GM10266 (cell line): ENCODE results near the gene NKX1-1.
A peak's percentile ranks its signal among the peaks of the same experiment; 100 is the strongest.

Source experiments
- DNase-seq: peaks from one replicate; pipeline ENCODE4 v3.0.0; 2012; ENCODE audit errors: extremely low spot score
- TF ChIP-seq, protein P1 (sequence below): IDR thresholded peaks from 2 replicates; pipeline ENCODE4 v1.5.1; 2012; ENCODE audit warnings: mild to moderate bottlenecking, low read depth; ENCODE audit not compliant: control insufficient read depth, insufficient read depth; ENCODE audit errors: missing control alignments

NKX1-1 gene

DNA sequence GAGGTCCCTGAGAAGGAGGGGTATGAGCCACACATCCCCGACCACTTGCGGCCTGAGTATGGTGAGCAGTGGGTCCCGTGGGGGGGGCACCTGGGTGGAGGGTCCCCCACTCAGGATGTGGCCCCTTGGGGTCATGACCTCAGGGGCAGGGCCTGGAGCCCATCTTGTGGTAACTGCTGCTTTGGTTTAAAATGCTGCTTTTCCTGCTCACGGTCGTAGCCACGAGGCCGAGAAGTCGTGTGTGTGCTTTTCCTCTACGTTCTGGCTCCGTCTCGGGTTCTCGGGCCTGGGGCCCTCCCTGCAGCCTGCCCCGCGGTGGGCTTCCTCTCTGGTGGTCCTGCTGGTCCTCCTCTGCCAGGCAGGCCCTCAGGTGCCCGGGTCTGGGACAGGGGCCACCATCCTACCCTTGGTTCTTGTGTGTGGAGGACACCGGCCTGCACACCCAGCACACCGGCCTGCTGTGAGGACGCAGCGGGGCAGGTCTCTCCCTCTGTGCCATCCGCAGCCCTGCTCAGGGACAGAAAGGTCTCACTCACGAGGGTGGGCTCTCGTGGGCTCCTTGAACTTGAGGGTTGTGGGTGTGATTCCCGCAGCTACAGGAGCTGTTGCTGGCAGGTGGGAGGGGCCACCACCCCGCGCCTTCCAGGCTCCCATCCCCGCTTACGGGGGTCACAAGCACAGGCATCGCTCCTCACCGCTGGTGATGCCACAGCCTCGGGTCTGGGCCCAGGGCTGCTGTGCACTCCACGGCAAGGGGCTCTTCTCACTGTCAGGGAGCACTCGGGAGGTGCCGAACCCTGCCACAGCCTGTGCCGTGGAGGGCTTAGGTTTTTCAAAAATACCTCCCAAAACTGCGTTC lies 39.6 kb downstream of the NKX1-1 start:
- DNase-seq: no peak
- TF ChIP-seq, protein P1, sequence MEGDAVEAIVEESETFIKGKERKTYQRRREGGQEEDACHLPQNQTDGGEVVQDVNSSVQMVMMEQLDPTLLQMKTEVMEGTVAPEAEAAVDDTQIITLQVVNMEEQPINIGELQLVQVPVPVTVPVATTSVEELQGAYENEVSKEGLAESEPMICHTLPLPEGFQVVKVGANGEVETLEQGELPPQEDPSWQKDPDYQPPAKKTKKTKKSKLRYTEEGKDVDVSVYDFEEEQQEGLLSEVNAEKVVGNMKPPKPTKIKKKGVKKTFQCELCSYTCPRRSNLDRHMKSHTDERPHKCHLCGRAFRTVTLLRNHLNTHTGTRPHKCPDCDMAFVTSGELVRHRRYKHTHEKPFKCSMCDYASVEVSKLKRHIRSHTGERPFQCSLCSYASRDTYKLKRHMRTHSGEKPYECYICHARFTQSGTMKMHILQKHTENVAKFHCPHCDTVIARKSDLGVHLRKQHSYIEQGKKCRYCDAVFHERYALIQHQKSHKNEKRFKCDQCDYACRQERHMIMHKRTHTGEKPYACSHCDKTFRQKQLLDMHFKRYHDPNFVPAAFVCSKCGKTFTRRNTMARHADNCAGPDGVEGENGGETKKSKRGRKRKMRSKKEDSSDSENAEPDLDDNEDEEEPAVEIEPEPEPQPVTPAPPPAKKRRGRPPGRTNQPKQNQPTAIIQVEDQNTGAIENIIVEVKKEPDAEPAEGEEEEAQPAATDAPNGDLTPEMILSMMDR: no peak

DNA sequence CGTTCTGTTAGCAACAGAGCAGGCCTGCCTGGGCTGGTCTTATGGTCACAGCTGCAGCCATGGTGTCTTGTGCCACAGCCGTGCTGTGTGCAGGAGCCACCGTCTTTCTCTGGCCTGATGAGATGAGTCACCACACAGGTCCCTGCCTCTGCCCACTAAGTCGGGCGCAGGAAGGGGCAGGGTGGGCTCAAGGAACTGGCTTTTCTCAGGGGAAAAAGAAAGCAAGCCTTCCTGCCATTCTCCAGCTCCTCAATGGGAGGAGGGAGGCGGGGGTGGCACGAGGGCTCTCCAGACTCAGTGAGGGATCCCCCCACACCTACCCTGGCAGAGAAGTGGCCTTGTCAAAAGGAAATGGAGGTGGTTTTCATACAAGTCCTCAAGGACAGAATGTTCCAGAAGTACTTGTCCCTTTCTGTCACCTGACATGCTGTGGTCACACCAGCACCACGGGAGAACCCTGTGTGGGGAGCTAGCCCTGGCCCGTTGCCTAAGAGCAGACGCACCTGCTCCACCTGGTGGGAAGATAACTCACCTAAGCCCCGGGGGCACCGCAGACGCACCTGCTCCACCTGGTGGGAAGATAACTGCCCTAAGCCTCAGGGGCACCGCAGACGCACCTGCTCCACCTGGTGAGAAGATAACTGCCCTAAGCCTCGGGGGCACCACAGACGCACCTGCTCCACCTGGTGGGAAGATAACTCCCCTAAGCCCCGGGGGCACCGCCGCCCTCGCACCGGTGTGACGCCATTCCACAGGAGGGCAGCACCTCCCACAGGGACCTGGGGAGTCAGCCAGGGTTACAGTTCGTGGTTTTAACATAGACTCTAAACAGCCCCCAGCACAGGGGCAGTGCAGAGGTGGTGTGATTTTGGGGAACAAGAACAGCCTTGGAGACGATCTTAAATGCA lies 40.7 kb downstream of the NKX1-1 start:
- DNase-seq: no peak
- TF ChIP-seq, protein P1: peak; percentile 9

DNA sequence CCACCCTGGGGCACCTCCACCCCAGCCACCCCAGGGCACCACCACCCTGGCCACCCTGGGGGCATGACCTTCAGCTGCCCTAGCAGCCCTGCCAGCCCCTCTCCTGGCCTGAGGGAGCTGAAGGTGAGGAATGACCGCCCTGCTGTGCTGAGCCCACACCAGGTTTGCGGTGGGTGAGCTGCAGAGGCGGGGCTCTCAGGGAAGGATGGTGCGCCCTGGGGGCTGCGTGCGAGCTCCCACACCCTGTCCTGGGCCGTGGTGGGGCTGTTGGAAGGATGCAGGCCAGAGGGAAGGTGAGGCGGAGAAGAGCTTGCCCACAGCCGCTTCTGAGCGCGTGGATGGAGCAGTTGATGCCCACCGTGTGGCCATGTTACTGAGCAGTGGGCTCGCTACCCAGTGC lies 41.5 kb downstream of the NKX1-1 start:
- TF ChIP-seq, protein P1: no peak
- DNase-seq: no peak

DNA sequence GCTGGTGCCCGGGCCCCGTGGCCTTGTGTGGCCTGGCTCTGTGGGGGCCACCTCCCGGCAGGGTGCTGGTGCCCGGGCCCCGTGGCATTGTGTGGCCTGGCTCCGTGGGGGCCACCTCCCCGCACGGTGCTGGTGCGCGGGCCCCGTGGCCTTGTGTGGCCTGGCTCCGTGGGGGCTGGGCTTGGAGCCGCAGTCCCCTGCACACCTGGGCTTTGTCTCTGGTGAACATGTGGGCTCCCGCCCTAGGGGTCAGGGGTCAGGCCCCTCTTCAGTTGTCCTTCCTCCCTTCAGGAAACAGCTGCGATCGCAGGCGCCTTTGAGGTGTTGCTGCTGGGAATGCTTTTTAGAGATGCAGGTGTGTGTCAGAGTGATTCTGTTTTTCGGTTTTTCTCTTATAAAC lies 42.0 kb downstream of the NKX1-1 start:
- DNase-seq: no peak
- TF ChIP-seq, protein P1: no peak

DNA sequence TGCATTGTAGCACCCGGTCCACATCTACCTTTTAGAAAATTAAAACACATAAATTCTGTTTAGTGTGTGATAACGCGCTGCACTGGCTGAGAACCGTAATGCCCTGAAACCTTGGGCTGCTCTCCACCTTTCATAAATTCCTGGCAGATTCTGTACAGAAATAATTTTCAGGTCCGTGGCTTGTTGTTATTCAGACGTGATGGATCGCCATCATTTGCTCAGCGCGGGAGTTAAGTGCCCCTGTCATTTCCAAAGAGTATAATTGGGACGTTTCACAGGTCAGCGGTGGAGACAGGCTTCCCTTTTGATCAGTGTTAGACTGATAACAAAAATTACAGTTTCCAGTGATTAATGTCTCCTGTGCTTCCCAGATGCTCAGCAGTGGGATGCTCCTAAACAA lies 42.7 kb downstream of the NKX1-1 start:
- TF ChIP-seq, protein P1: no peak

DNA sequence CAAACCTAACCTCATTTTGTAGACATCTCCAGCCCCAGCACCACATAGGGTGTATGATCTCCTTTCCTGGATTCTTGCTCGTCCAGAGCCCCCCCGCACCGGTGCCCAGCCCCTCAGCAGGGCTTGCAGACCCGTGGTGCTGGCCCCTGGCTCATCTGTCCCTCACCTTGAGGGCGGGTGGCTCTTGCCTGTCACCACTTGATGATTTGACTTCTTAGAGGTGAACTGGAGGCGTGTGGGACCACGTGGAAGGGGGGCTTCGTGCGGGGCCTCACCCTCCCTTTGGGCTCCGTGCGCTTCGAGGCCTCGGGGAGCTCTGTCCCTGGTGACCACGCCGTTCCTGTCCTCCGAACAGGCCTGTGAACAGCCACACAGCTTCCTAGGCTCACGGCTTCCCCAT lies 43.7 kb downstream of the NKX1-1 start:
- TF ChIP-seq, protein P1: no peak
- no peak for DNase-seq

More for the DNA sequence above, 42.7 kb downstream of the NKX1-1 start:
- DNase-seq: no peak
